Erythroblast (primary cell): Measurements from ENCODE around the gene ATP2B1.

Experiments used
- DNase-seq, 2 experiments: peaks; one replicate each; lab custom pipeline; 2025; lab: John Stamatoyannopoulos, UW
- GATA1 ChIP-seq: IDR thresholded peaks from 2 replicates; pipeline ENCODE4 v1.6.1; 2011; ENCODE audit warnings: low read depth, mild to moderate bottlenecking, control low read depth, low read length, moderate library complexity
- POLR2A ChIP-seq: IDR thresholded peaks from 2 replicates; pipeline ENCODE4 v1.6.1; 2011; ENCODE audit warnings: mild to moderate bottlenecking, low read length

The ATP2B1 gene

GRCh38 chr12:89672589-89672979, 36.1 kb downstream of the ATP2B1 start:
- no peak for DNase-seq
- TF ChIP-seq POLR2A (no peak), GATA1 (no peak)

- DNase-seq: no peak
- TF ChIP-seq POLR2A (no peak), GATA1 (no peak)
These were observed 37.2 kb downstream of the ATP2B1 start for GRCh38 chr12:89671469-89671868.

- TF ChIP-seq POLR2A (no peak), GATA1 (no peak)
- DNase-seq: no peak
These were observed 39.4 kb downstream of the ATP2B1 start for GRCh38 chr12:89669197-89669596.

GRCh38 chr12:89665556-89665955, 43.1 kb downstream of the ATP2B1 start:
- TF ChIP-seq GATA1: no peak
- TF ChIP-seq POLR2A: no peak
- peak in 1 of 2 experiments; percentile 26 for DNase-seq

GRCh38 chr12:89664441-89664840, 44.2 kb downstream of the ATP2B1 start:
- TF ChIP-seq GATA1 (no peak), POLR2A (no peak)
- peak in 1 of 2 experiments; percentile 27 for DNase-seq

- TF ChIP-seq GATA1: no peak
- no peak for TF ChIP-seq POLR2A
- peak; percentile 86 to 90 for DNase-seq
These were observed 44.9 kb downstream of the ATP2B1 start for GRCh38 chr12:89663577-89664357.

- TF ChIP-seq POLR2A (no peak), GATA1 (no peak)
- peak in 1 of 2 experiments; percentile 35 for DNase-seq
These were observed 46.0 kb downstream of the ATP2B1 start for GRCh38 chr12:89662623-89663022.

- TF ChIP-seq GATA1 (no peak), POLR2A (no peak)
- no peak for DNase-seq
These were observed 46.8 kb downstream of the ATP2B1 start for GRCh38 chr12:89661706-89662330.

- no peak for TF ChIP-seq POLR2A
- TF ChIP-seq GATA1: no peak
- DNase-seq: no peak
These were observed 50.9 kb downstream of the ATP2B1 start for GRCh38 chr12:89657739-89658138.

GRCh38 chr12:89657066-89657465, 51.6 kb downstream of the ATP2B1 start:
- TF ChIP-seq POLR2A (no peak), GATA1 (no peak)
- DNase-seq: no peak

GRCh38 chr12:89655841-89656240, 52.8 kb downstream of the ATP2B1 start:
- no peak for TF ChIP-seq POLR2A
- TF ChIP-seq GATA1: no peak
- DNase-seq: peak in 1 of 2 experiments; percentile 28

- TF ChIP-seq GATA1 (no peak), POLR2A (no peak)
- no peak for DNase-seq
These were observed 57.4 kb downstream of the ATP2B1 start for GRCh38 chr12:89651192-89651591.

- no peak for DNase-seq
- TF ChIP-seq GATA1 (no peak), POLR2A (no peak)
These were observed 58.4 kb downstream of the ATP2B1 start for GRCh38 chr12:89650239-89650638.

- TF ChIP-seq POLR2A (no peak), GATA1 (no peak)
- DNase-seq: no peak
These were observed 58.8 kb downstream of the ATP2B1 start for GRCh38 chr12:89649820-89650219.
